ENCODE results near the gene CYGB. TPM values are rescaled to one million over a fixed set of nuclear protein-coding genes. Genes with fewer than 3 reads are reported as not detected.
"Not testable (repeated sequence)": the region's sequence is repeated elsewhere in the genome, so short reads cannot be mapped to it uniquely, and the experiment has no call there.

The CYGB gene
- total RNA-seq, 4 donors from 2014 or later, result 1.3 to 12.8 (median 6.9) TPM

- peak overlapping the region in 2 of 4 donors; percentile 7 to 45 for H3K4me3 ChIP-seq
- intact Hi-C loops (cut with DNase I), result loop anchor here (10.0 kb wide), 1 partner anchor 155 kb away; no protein-coding TSS in a partner anchor
- H3K27me3 ChIP-seq, result no peaks in the 10 kb centered on the region
- TF ChIP-seq CTCF (IDR thresholded peaks at IDR 0.05) (no peak), POLR2A (IDR thresholded peaks at IDR 0.05) (no peak)
- no peak for DNase-seq
- no peaks in the 10 kb centered on the region for H3K36me3 ChIP-seq
- H3K4me1 ChIP-seq, result peaks cover 51 to 74% (median 60%) of the 10 kb centered on the region in 3 donors
- H3K9me3 ChIP-seq, result no peaks in the 10 kb centered on the region
- 28 to 40% methylated on average over 2 to 7 of the region's 20 CpGs for WGBS, 2 donors
- H3K27ac ChIP-seq, result peak overlapping the region; percentile 68 to 96 (median 88)
Observed at GRCh38 chr17:76529224-76530094, 8.1 kb downstream of the CYGB start.

GRCh38 chr17:76528528-76529223, 8.8 kb downstream of the CYGB start:
- H3K27me3 ChIP-seq, result no peaks in the 10 kb centered on the region
- no peaks in the 10 kb centered on the region for H3K9me3 ChIP-seq
- no peaks in the 10 kb centered on the region for H3K36me3 ChIP-seq
- peaks cover 52 to 76% (median 61%) of the 10 kb centered on the region in 3 donors for H3K4me1 ChIP-seq
- 57 to 66% methylated on average over 20 to 21 of the region's 31 CpGs for WGBS, 2 donors
- H3K27ac ChIP-seq, result peak overlapping the region; percentile 68 to 96 (median 88)
- intact Hi-C loops (cut with DNase I), result loop anchor here (10.0 kb wide), 1 partner anchor 156 kb away; no protein-coding TSS in a partner anchor
- H3K4me3 ChIP-seq, result peak overlapping the region in 3 of 4 donors; percentile 2 to 45 (median 4)
- DNase-seq, result no peak
- TF ChIP-seq CTCF (IDR thresholded peaks at IDR 0.05) (no peak), POLR2A (IDR thresholded peaks at IDR 0.05) (no peak)

GRCh38 chr17:76528156-76528527, 9.4 kb downstream of the CYGB start:
- peak overlapping the region in 3 of 4 donors; percentile 2 to 45 (median 4) for H3K4me3 ChIP-seq
- no peak for TF ChIP-seq CTCF (IDR thresholded peaks at IDR 0.05)
- TF ChIP-seq POLR2A (IDR thresholded peaks at IDR 0.05), result no peak
- peak overlapping the region; percentile 68 to 96 (median 88) for H3K27ac ChIP-seq
- no peaks in the 10 kb centered on the region for H3K27me3 ChIP-seq
- no peak for DNase-seq
- intact Hi-C loops (cut with DNase I), result loop anchor here (10.0 kb wide), 1 partner anchor 157 kb away; no protein-coding TSS in a partner anchor
- no peaks in the 10 kb centered on the region for H3K36me3 ChIP-seq
- 65 to 66% methylated on average over 8 to 12 of the region's 15 CpGs for WGBS, 2 donors
- H3K4me1 ChIP-seq, result peaks cover 56 to 81% (median 65%) of the 10 kb centered on the region in 3 donors
- H3K9me3 ChIP-seq, result no peaks in the 10 kb centered on the region

- 33 to 41% methylated on average over 16 to 18 of the region's 26 CpGs for WGBS, 2 donors
- peak overlapping the region in 2 of 4 donors; percentile 4 to 45 for H3K4me3 ChIP-seq
Observed at GRCh38 chr17:76527430-76528111, 9.9 kb downstream of the CYGB start.

GRCh38 chr17:76527016-76527415, 10.5 kb downstream of the CYGB start:
- not testable (repeated sequence) for H3K36me3 ChIP-seq, H3K27me3 ChIP-seq, DNase-seq, H3K9me3 ChIP-seq
- intact Hi-C loops (cut with DNase I), result loop anchor here (10.0 kb wide), 1 partner anchor 158 kb away; no protein-coding TSS in a partner anchor
- 38 to 41% methylated on average over 4 to 5 of the region's 9 CpGs for WGBS, 2 donors
- peaks cover 59 to 83% (median 64%) of the 10 kb centered on the region in 3 donors for H3K4me1 ChIP-seq
- H3K4me3 ChIP-seq, result peak overlapping the region in 1 of 4 donors; percentile 45
- H3K27ac ChIP-seq, result peak overlapping the region; percentile 68 to 96 (median 88)

More at GRCh38 chr17:76527430-76528111, 9.9 kb downstream of the CYGB start:
- intact Hi-C loops (cut with DNase I), result loop anchor here (10.0 kb wide), 1 partner anchor 157 kb away; no protein-coding TSS in a partner anchor
- peak in 2 of 6 experiments; percentile 9 to 26 for TF ChIP-seq CTCF (IDR thresholded peaks at IDR 0.05)
- peak in 1 of 4 donors; percentile 39 for TF ChIP-seq POLR2A (IDR thresholded peaks at IDR 0.05)
- Histone ChIP-seq H3K36me3 (no peaks in the 10 kb centered on the region), H3K4me1 (peaks cover 59 to 86% (median 68%) of the 10 kb centered on the region in 3 donors), H3K27ac (peak overlapping the region; percentile 68 to 96 (median 88)), H3K27me3 (peaks cover 0 to 4% (median 0%) of the 10 kb centered on the region in 4 donors), H3K9me3 (no peaks in the 10 kb centered on the region)
- peak; percentile 63 for DNase-seq

GRCh38 chr17:76525513-76525833, 12.0 kb downstream of the CYGB start:
- peak overlapping the region in 3 of 4 donors; percentile 55 to 66 (median 63) for H3K27ac ChIP-seq
- DNase-seq, H3K9me3 ChIP-seq, H3K4me3 ChIP-seq, H3K36me3 ChIP-seq: not testable (repeated sequence)
- 75 to 90% methylated on average over 5 to 7 of the region's 8 CpGs for WGBS, 2 donors
- intact Hi-C loops (cut with DNase I), result loop anchor here (10.0 kb wide), 1 partner anchor 159 kb away; no protein-coding TSS in a partner anchor
- peaks cover 50 to 67% (median 51%) of the 10 kb centered on the region in 3 donors for H3K4me1 ChIP-seq
- H3K27me3 ChIP-seq, result peaks cover 0 to 16% (median 0%) of the 10 kb centered on the region in 4 donors

Measured in esophagus squamous epithelium (tissue), 5 donors.